ENCODE measurements around the gene PRTG. TPM values are rescaled to one million over a fixed set of nuclear protein-coding genes. Genes with fewer than 3 reads are reported as not detected.
A peak's percentile ranks its signal among the peaks of the same experiment; 100 is the strongest.

Gene PRTG
- total and polyA plus RNA-seq, 2 of the 13 experiments (the other 11 are each of a cell fraction or from before 2014, with no cell fraction given), result 13.2 to 22.3 TPM

DNA sequence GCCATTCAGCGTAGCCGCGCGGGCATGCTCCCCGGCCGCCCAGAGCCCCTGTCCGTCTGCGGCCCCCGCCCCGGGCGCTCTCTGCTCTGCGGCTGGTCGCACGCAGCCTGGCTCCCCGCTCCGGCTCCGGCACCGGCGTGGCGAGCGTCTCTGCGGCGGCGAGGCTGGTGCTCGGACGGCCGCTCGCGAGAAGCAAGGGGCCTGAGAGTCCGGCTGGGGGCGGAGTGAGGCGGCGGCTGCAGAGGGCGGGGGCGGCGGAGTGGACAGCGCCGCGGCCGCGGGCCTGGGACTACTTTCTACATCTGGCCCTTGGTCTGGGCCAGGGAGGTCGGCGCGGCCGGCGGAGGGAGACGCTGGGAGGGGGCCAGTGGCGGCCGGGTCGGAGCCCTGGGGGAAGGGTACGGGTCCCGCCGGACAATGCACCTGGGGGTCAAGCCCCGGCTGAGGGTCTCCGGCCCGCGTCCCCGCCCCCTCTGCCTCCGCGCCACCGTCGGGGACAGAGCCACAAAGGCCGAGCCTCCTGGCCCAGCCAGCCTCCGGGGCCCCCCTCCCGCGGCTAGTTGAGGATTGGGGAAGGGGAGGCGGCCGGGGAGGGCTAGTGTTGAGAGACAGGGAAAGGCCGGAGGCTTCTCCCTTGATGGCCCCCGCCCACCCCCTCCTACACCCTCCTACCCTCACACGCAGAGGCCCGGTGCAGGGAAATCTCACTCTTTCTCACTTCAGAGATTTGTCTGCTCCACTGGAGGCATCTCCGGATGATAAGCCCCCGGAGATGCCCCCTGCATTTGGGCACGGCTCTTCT, at the start of gene PRTG (continued):
- TF ChIP-seq JARID2 (CRISPR knock-in tag; IDR thresholded peaks at IDR 0.05; ENCODE audit: insufficient replicate concordance), result no peak
- TF ChIP-seq, protein P1, sequence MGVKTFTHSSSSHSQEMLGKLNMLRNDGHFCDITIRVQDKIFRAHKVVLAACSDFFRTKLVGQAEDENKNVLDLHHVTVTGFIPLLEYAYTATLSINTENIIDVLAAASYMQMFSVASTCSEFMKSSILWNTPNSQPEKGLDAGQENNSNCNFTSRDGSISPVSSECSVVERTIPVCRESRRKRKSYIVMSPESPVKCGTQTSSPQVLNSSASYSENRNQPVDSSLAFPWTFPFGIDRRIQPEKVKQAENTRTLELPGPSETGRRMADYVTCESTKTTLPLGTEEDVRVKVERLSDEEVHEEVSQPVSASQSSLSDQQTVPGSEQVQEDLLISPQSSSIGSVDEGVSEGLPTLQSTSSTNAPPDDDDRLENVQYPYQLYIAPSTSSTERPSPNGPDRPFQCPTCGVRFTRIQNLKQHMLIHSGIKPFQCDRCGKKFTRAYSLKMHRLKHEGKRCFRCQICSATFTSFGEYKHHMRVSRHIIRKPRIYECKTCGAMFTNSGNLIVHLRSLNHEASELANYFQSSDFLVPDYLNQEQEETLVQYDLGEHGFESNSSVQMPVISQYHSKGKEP (CRISPR knock-in tag; IDR thresholded peaks at IDR 0.05), result peak; percentile 39; the same call in 1 of the 2 replicates
- no peak for TF ChIP-seq ZNF747 (CRISPR knock-in tag; IDR thresholded peaks at IDR 0.05; ENCODE audit: borderline replicate concordance)
- TF ChIP-seq, protein P2, sequence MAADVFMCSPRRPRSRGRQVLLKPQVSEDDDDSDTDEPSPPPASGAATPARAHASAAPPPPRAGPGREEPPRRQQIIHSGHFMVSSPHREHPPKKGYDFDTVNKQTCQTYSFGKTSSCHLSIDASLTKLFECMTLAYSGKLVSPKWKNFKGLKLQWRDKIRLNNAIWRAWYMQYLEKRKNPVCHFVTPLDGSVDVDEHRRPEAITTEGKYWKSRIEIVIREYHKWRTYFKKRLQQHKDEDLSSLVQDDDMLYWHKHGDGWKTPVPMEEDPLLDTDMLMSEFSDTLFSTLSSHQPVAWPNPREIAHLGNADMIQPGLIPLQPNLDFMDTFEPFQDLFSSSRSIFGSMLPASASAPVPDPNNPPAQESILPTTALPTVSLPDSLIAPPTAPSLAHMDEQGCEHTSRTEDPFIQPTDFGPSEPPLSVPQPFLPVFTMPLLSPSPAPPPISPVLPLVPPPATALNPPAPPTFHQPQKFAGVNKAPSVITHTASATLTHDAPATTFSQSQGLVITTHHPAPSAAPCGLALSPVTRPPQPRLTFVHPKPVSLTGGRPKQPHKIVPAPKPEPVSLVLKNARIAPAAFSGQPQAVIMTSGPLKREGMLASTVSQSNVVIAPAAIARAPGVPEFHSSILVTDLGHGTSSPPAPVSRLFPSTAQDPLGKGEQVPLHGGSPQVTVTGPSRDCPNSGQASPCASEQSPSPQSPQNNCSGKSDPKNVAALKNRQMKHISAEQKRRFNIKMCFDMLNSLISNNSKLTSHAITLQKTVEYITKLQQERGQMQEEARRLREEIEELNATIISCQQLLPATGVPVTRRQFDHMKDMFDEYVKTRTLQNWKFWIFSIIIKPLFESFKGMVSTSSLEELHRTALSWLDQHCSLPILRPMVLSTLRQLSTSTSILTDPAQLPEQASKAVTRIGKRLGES (CRISPR knock-in tag; IDR thresholded peaks at IDR 0.05; ENCODE audit: borderline replicate concordance), result no peak
- 0 out of 2 replicates have a peak, but pooled peaks have one; percentile 88 for TF ChIP-seq PCBP1 (IDR thresholded peaks at IDR 0.05; ENCODE audit: borderline replicate concordance, low read depth, low read length)
- TF ChIP-seq ZNF841 (CRISPR knock-in tag; IDR thresholded peaks at IDR 0.05; ENCODE audit: borderline replicate concordance), result no peak
- peak; percentile 63 for TF ChIP-seq HNF4A (CRISPR knock-in tag; IDR thresholded peaks at IDR 0.05)
- TF ChIP-seq, protein P3, sequence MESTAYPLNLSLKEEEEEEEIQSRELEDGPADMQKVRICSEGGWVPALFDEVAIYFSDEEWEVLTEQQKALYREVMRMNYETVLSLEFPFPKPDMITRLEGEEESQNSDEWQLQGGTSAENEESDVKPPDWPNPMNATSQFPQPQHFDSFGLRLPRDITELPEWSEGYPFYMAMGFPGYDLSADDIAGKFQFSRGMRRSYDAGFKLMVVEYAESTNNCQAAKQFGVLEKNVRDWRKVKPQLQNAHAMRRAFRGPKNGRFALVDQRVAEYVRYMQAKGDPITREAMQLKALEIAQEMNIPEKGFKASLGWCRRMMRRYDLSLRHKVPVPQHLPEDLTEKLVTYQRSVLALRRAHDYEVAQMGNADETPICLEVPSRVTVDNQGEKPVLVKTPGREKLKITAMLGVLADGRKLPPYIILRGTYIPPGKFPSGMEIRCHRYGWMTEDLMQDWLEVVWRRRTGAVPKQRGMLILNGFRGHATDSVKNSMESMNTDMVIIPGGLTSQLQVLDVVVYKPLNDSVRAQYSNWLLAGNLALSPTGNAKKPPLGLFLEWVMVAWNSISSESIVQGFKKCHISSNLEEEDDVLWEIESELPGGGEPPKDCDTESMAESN (CRISPR knock-in tag; conservative IDR thresholded peaks at IDR 0.05), result peak; percentile 56; the same call in 1 of the 2 replicates
- TF ChIP-seq ZNF546 (CRISPR knock-in tag; conservative IDR thresholded peaks at IDR 0.05), result no peak
- TF ChIP-seq ARNT (IDR thresholded peaks at IDR 0.05), result no peak
- TF ChIP-seq FOXK1 (CRISPR knock-in tag; IDR thresholded peaks at IDR 0.05; ENCODE audit: borderline replicate concordance, low read depth), result peak; percentile 42; the same call in 1 of the 2 replicates
- peak; percentile 79; the same call in 1 of the 2 replicates for TF ChIP-seq ZNF441 (CRISPR knock-in tag; IDR thresholded peaks at IDR 0.05; ENCODE audit: borderline replicate concordance)
- TF ChIP-seq HOXA3 (CRISPR knock-in tag; IDR thresholded peaks at IDR 0.05), result peak; percentile 74
- no peak for TF ChIP-seq XBP1 (CRISPR knock-in tag; IDR thresholded peaks at IDR 0.05)
- peak; percentile 94 for TF ChIP-seq CHD2 (IDR thresholded peaks at IDR 0.05; ENCODE audit: low read depth, low read length)
- TF ChIP-seq MIER3 (CRISPR knock-in tag; IDR thresholded peaks at IDR 0.05; ENCODE audit: borderline replicate concordance), result no peak
- no peak for TF ChIP-seq NPAS2 (CRISPR knock-in tag; IDR thresholded peaks at IDR 0.05; ENCODE audit: borderline replicate concordance)
- TF ChIP-seq, protein P4, sequence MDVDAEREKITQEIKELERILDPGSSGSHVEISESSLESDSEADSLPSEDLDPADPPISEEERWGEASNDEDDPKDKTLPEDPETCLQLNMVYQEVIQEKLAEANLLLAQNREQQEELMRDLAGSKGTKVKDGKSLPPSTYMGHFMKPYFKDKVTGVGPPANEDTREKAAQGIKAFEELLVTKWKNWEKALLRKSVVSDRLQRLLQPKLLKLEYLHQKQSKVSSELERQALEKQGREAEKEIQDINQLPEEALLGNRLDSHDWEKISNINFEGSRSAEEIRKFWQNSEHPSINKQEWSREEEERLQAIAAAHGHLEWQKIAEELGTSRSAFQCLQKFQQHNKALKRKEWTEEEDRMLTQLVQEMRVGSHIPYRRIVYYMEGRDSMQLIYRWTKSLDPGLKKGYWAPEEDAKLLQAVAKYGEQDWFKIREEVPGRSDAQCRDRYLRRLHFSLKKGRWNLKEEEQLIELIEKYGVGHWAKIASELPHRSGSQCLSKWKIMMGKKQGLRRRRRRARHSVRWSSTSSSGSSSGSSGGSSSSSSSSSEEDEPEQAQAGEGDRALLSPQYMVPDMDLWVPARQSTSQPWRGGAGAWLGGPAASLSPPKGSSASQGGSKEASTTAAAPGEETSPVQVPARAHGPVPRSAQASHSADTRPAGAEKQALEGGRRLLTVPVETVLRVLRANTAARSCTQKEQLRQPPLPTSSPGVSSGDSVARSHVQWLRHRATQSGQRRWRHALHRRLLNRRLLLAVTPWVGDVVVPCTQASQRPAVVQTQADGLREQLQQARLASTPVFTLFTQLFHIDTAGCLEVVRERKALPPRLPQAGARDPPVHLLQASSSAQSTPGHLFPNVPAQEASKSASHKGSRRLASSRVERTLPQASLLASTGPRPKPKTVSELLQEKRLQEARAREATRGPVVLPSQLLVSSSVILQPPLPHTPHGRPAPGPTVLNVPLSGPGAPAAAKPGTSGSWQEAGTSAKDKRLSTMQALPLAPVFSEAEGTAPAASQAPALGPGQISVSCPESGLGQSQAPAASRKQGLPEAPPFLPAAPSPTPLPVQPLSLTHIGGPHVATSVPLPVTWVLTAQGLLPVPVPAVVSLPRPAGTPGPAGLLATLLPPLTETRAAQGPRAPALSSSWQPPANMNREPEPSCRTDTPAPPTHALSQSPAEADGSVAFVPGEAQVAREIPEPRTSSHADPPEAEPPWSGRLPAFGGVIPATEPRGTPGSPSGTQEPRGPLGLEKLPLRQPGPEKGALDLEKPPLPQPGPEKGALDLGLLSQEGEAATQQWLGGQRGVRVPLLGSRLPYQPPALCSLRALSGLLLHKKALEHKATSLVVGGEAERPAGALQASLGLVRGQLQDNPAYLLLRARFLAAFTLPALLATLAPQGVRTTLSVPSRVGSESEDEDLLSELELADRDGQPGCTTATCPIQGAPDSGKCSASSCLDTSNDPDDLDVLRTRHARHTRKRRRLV (CRISPR knock-in tag; IDR thresholded peaks at IDR 0.05), result no peak

Data from HepG2 (cell line).